ENCODE data around the gene CACNA1B.

Gene CACNA1B

GRCh38 chr9:138052635-138053320, 175.2 kb downstream of the CACNA1B start:
- DNase-seq (ENCODE audit: low read depth in 3 of 3) = no peak

DNA sequence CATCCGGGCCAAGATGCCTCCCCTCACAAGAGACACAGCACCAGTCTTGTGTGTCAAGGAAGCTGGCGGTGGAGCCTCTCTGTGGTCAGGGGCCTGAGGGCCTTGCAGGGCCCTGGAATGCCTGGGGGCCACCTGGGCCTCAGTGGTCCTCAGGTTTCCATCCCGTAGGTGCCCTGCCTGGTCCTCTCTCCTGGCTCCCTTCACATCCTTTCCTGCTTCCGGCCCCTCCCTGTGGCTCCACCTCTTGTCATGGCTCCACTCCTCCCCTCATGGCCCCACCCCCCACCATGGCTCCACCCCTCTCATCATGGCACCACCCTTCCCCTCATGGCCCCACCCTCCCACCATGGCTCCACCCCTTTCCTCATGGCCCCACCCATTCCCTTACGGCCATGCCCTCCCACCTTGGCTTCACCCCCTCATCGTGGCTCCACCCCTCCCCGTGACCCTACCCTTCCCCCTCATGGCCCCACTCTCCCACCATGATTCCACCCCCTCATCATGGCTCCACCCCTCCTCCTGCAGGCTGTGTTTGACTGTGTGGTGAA, 175.8 kb downstream of the CACNA1B start:
- DNase-seq (ENCODE audit: low read depth in 3 of 3) = no peak

DNA sequence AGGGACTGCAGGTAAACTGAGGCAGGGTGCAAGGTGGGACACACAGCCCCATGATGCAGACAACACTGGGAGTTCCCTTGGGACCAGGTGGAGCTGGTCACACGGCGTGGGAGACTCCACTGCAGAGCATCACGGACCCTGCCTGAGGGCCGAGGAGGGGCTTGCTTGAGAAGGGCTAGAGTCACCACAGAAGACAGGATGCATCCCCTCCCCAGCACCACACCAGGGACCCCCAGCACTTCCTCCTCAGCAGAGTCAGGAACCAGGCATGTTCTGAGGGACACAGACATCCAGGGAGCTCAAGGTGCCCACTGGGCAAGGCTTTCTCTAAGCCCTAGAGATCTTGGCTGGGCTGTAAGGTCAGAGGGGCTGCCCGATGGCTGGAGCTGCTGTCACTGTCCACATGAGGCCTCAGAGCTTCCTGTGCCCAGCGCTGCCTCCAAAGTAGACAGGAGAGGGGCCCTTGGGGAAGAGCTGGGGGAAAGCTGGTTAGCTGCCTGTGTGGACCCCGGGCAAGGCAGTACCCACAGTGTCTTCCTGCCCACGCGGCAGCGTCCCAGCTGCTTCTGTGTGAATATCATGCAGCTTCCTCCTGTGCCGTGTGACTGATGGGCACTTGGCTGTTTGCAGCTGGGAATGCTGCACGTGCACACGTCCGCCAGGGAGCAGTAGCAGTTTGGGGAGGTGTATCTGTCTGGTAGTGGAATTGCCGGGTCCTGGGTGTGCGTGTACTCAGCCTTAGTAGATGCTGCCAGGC, 176.6 kb downstream of the CACNA1B start:
- DNase-seq (ENCODE audit: low read depth in 3 of 3) = no peak

DNA sequence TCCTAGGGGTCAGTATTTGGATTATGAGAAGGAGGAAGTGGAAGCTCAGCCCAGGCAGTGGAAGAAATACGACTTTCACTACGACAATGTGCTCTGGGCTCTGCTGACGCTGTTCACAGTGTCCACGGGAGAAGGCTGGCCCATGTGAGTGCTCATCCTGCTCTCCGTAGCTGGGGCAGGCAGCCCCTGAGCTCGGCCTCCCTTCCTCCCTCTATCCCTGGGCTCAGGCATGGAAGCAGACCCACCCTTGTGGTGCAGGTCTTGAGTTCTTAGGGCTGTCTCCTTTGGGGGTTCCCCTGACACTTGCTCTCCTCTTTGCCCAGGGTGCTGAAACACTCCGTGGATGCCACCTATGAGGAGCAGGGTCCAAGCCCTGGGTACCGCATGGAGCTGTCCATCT, 180.1 kb downstream of the CACNA1B start:
- DNase-seq (ENCODE audit: low read depth in 3 of 3) = no peak

DNA sequence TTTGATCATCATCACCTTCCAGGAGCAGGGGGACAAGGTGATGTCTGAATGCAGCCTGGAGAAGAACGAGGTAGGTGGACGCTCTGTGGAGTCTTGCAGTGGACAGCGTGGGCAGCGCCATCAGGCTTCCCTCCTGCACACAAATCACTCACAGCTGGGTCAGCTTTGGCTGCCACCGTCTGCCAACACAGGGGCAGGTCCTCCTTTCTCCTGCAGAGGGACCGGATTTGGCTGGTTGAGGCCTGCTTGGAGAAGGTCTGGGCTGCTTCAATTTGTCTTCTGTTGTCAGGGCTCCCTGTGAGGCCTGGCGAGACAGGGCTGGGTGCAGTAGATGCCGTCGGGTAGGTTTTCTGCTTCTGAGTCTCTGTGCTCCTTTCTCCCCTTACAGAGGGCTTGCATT, 180.6 kb downstream of the CACNA1B start:
- DNase-seq (ENCODE audit: low read depth in 3 of 3) = no peak

DNA sequence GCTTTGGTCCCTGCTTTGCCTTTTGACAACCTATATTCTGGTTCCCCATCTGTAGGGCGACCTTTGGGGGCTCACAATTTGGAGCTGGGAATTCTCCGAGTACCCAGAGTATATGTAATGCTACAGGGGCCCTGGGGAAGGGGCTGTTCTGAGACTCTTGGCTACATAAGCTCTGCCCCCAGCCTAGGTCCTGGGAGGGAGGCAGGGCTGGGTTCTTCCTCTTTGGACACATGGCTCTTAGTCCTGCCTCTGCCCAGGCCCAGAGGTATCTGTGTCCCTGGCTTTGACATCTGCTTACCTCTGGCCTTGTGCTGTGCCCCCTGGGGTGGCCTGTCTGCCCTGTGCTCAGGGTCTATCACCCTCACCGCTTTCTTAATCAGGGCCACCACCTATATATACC, 181.6 kb downstream of the CACNA1B start:
- no peak for DNase-seq (ENCODE audit: low read depth in 3 of 3)

DNA sequence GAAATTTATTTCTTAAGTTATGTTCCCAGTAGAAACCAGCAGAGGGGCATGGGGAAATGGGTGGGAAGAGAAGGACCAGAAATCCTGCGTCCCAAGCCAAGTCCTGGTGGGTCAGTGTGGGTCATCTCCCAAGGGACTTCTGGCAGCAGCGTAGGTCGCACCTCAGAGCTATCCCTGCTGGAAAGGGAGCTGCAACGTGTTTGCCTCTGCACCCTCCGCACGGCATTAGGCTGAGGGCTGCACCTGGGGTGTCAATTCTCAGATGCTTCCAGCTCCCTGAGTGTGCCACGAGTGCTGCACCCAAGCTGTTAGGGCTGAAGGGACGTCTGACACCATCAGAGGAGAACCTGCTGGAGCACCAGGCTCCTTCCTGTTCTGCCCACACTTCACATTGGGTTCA, 182.8 kb downstream of the CACNA1B start:
- no peak for DNase-seq (ENCODE audit: low read depth in 3 of 3)

DNA sequence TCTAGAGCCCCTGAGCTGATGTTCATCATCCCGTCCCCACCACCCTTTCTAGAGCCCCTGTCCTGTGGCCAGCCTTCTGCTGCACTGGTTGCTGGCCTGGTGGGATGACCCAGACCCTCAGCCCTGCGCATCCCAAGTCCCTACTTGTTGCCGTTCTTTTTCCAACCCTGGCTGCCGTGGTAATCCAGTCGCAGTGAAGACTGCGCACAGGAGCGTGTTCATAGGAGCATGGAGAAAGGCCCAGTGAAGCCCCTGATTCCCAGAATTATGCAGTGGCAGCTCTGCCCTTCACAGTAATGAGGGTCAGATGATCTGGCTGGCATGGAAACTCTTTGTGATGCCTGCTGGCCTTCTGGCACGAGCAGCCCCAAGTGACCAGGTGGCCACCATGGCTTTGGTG, 183.3 kb downstream of the CACNA1B start:
- DNase-seq (ENCODE audit: low read depth in 3 of 3) = no peak

GRCh38 chr9:138061631-138062030, 184.0 kb downstream of the CACNA1B start:
- DNase-seq (ENCODE audit: low read depth in 3 of 3) = no peak

- no peak for DNase-seq (ENCODE audit: low read depth in 3 of 3)
Observed at GRCh38 chr9:138062196-138062595, 184.6 kb downstream of the CACNA1B start.

- no peak for DNase-seq (ENCODE audit: low read depth in 3 of 3)
Observed at GRCh38 chr9:138063033-138063432, 185.5 kb downstream of the CACNA1B start.

DNA sequence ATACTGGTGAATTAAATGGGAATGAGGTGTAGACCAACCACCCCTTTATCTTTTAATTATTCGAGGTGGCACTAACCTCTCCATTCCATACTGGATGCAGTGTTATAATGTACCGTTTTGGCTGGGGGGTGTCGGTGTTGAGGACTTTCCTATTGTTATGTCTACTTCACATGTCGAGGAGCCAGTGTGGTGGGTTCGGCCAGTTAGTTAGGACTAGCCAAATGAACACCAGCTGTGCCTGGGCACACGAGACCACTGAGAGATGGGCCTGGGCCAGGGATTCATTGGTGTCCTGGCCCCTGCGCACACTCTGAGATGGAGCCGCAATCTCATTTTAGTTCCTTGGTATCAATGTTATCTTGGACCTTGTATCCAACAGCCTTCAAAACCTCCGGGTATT, 186.2 kb downstream of the CACNA1B start:
- DNase-seq (ENCODE audit: low read depth in 3 of 3) = no peak

DNA sequence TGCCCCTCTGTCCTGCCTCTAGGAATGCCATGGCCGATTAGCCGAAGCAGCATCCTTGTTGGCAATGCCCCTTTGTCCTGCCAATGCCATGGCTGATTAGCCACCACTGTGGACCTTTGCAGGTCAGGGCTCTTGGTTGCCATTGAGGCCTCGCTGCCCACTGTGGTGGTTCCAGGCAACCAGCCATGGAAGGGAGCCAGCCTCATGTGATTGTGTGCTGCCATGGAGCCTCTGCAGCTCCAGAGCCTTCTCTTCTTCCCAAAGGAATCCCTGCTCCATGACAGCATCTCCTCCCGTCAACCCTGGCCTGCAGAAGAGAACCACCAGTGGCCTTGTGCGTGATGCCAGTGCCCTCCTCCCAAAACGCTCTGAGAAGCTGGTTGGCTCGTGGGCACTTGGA, 187.0 kb downstream of the CACNA1B start:
- no peak for DNase-seq (ENCODE audit: low read depth in 3 of 3)

GRCh38 chr9:138065287-138065686, 187.7 kb downstream of the CACNA1B start:
- DNase-seq (ENCODE audit: low read depth in 3 of 3) = no peak

DNA sequence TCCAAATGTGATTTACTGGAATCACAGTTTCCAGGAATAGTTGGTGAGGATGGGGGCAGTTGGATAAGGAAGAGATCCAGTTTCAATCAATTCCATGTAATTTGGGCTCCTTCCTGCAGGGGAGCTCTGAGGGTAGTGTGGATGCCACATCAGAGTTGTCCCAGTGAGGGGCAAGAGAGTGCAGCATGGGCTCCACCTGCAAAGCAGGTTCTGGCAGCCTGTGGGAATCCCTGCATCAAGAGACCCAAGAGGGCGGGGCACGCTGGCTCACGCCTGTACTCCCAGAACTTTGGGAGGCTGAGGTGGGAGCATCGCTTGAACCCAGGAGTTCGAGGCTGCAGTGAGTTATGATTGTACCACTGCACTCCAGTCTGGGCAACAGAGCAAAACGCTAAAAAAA, 188.5 kb downstream of the CACNA1B start:
- DNase-seq (ENCODE audit: low read depth in 3 of 3) = no peak

DNA sequence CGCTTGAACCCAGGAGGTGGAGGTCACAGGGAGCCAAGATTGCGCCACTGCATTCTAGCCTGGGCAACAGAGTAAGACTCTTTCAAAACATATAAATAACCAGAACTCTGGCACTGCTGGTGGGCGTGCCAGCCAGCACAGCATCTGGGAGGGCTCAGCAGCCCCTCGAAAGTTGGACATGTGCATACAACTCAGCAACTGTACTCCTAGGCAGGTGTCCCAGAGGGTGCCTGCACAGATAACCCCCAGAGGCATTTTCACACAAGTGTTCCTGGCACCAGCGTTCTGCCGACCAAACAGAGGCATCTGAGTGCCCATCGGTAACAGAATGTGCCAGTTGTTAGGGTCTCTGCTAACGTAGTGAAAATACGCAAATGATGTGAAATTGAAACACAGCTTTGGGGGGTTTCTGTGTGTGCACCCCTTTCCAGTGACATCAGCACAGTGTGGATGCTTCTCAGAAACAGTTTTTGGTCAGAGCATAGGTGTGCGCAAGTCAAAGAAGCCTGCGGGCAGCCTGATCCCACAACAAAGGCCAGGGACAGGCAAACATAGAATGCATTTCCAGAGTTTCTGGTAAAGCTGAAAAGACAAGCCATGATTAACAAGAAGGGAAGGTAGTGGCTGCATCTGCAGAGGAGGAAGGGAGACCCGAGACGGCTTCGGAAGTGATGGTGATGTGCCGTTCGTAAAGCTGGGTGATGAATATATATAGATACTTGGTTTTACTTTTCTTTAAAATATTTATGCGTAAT, 190.2 kb downstream of the CACNA1B start:
- DNase-seq (ENCODE audit: low read depth in 3 of 3) = no peak

GRCh38 chr9:138068601-138069035, 191.0 kb downstream of the CACNA1B start:
- no peak for DNase-seq (ENCODE audit: low read depth in 3 of 3)

GRCh38 chr9:138069731-138070456, 192.3 kb downstream of the CACNA1B start:
- DNase-seq (ENCODE audit: low read depth in 3 of 3) = no peak

GRCh38 chr9:138070815-138071214, 193.2 kb downstream of the CACNA1B start:
- DNase-seq (ENCODE audit: low read depth in 3 of 3) = no peak

GRCh38 chr9:138071292-138071691, 193.7 kb downstream of the CACNA1B start:
- no peak for DNase-seq (ENCODE audit: low read depth in 3 of 3)

- no peak for DNase-seq (ENCODE audit: low read depth in 3 of 3)
Observed at GRCh38 chr9:138071731-138072130, 194.1 kb downstream of the CACNA1B start.

Data from stimulated activated CD4-positive, alpha-beta T cell treated with anti-CD3 and anti-CD28 coated beads, TNF-alpha, amount 100 ng/mL, for 4 hours (primary cell).